H1 (cell line): Measurements from ENCODE around the gene SRPRB. TPM values are rescaled to one million over a fixed set of nuclear protein-coding genes. Genes with fewer than 3 reads are reported as not detected.
A peak's percentile ranks its signal among the peaks of the same experiment; 100 is the strongest.

ENCODE experiments used
- CTCF ChIA-PET: fragments of 300-600 bp; sonication (Branson Sonifier 250); formaldehyde crosslinking; loops from one replicate; lab custom pipeline; 2021; ENCODE audit not compliant: partially characterized antibody; lab: Charles Lee
- POLR2A ChIA-PET: fragments of 300-600 bp; sonication (Branson Sonifier 250); formaldehyde crosslinking; loops from one replicate; lab custom pipeline; 2021; ENCODE audit warnings: inconsistent platforms; ENCODE audit not compliant: partially characterized antibody; lab: Charles Lee
- DNase-seq, 2 experiments: peaks; one replicate each; pipeline versions ENCODE4 v3.0.0 to v3.0.0-alpha.2; 2010 to 2022; ENCODE audit warnings: low spot score in 2 of 2, low read depth in 1 of 2, mixed read lengths in 1 of 2
- FAIRE-seq: peaks from 2 replicates; lab custom pipeline; 2011; peaks lifted over from hg19 to GRCh38; lab: Jason Lieb, UNC
- H2AFZ ChIP-seq: 2 replicates; pipeline ENCODE4 v1.8.1; 2012; ENCODE audit warnings: low read length, inconsistent platforms
- H2AK5ac ChIP-seq: 2 replicates; pipeline ENCODE4 v1.6.1; 2013; ENCODE audit warnings: low read depth, low read length
- H2BK120ac ChIP-seq: replicated peaks from 2 replicates; pipeline ENCODE3; 2013; ENCODE audit warnings: low read depth, low read length, inconsistent platforms
- H2BK12ac ChIP-seq: 2 replicates; pipeline ENCODE4 v1.6.1; 2013; ENCODE audit warnings: low read depth, low read length
- H2BK15ac ChIP-seq: 2 replicates; pipeline ENCODE4 v1.6.1; 2013; ENCODE audit warnings: low read length
- H2BK20ac ChIP-seq: 2 replicates; pipeline ENCODE4 v1.6.1; 2013; ENCODE audit warnings: low read length
- H2BK5ac ChIP-seq: 2 replicates; pipeline ENCODE4 v1.6.1; 2013; ENCODE audit warnings: low read depth, low read length
- H3K14ac ChIP-seq: 2 replicates; pipeline ENCODE4 v1.6.1; 2013; ENCODE audit warnings: inconsistent platforms; ENCODE audit not compliant: insufficient read length
- H3K18ac ChIP-seq: 2 replicates; pipeline ENCODE4 v1.6.1; 2013; ENCODE audit warnings: low read length; ENCODE audit errors: extremely low read depth
- H3K23ac ChIP-seq: 2 replicates; pipeline ENCODE4 v1.6.1; 2013; ENCODE audit warnings: inconsistent platforms; ENCODE audit not compliant: insufficient read length
- H3K23me2 ChIP-seq: 2 replicates; pipeline ENCODE4 v1.6.1; 2013; ENCODE audit warnings: low read depth, low read length
- H3K27ac ChIP-seq: 2 replicates; pipeline ENCODE4 v1.6.1; 2011; ENCODE audit warnings: low read depth, low read length, inconsistent platforms
- H3K27me3 ChIP-seq, 4 experiments: replicated peaks in 1 of 4; 1 replicate in 1 of 4; 2 replicates in 3 of 4; pipeline versions ENCODE4 v1.6.1 to v1.8.1; 2011 to 2013; ENCODE audit warnings: low read length in 3 of 4, mild to moderate bottlenecking in 3 of 4, inconsistent platforms in 2 of 4, mixed read lengths in 2 of 4, moderate library complexity in 1 of 4; ENCODE audit not compliant: control insufficient read depth in 3 of 4, insufficient read depth in 3 of 4; ENCODE audit errors: extremely low read depth in 1 of 4
- H3K36me3 ChIP-seq, 4 experiments: 2 replicates each; pipeline versions ENCODE4 v1.6.1 to v1.8.1; 2011 to 2013; ENCODE audit warnings: mild to moderate bottlenecking in 4 of 4, low read length in 3 of 4, moderate library complexity in 2 of 4, control low read depth in 1 of 4, inconsistent platforms in 1 of 4; ENCODE audit not compliant: insufficient read depth in 4 of 4, control insufficient read depth in 2 of 4
- H3K4ac ChIP-seq: replicated peaks from 2 replicates; pipeline ENCODE3; 2013; ENCODE audit warnings: low read length, low read depth, mixed read lengths, inconsistent platforms; ENCODE audit not compliant: insufficient read length
- H3K4me1 ChIP-seq, 4 experiments: replicated peaks in 1 of 4; 1 replicate in 1 of 4; 2 replicates in 3 of 4; pipeline versions ENCODE4 v1.6.1 to v1.8.1; 2011 to 2013; ENCODE audit warnings: low read length in 3 of 4, inconsistent platforms in 2 of 4, mixed read lengths in 1 of 4; ENCODE audit not compliant: insufficient read depth in 4 of 4, control insufficient read depth in 3 of 4
- H3K4me2 ChIP-seq, 2 experiments: 2 replicates each; pipeline versions ENCODE4 v1.6.1 to v1.8.1; 2011 to 2013; ENCODE audit warnings: low read depth in 2 of 2, low read length in 2 of 2, control low read depth in 1 of 2, inconsistent platforms in 1 of 2, mild to moderate bottlenecking in 1 of 2; ENCODE audit not compliant: insufficient read depth in 1 of 2
- H3K4me3 ChIP-seq, 4 experiments: fragments of 200-600, 300-600 bp in 1 of 4; sonication (generic), shearing (Covaris generic), sonication (Bioruptor Twin) in 1 of 4; 2 replicates each; pipeline versions ENCODE4 v1.5.1 to v1.8.1; 2011 to 2016; ENCODE audit warnings: low read length in 4 of 4, low read depth in 3 of 4, control low read depth in 2 of 4, inconsistent platforms in 2 of 4, mild to moderate bottlenecking in 2 of 4, mixed read lengths in 1 of 4, moderate library complexity in 1 of 4; ENCODE audit not compliant: insufficient read depth in 2 of 4; ENCODE audit errors: extremely low read depth in 1 of 4
- H3K56ac ChIP-seq: replicated peaks from 2 replicates; pipeline ENCODE3; 2013; ENCODE audit warnings: low read depth, mild to moderate bottlenecking, mixed read lengths, low read length, inconsistent platforms; ENCODE audit not compliant: insufficient read length
- H3K79me1 ChIP-seq: 2 replicates; pipeline ENCODE4 v1.6.1; 2013; ENCODE audit warnings: low read depth, low read length, control low read depth
- H3K79me2 ChIP-seq, 2 experiments: 2 replicates each; pipeline versions ENCODE4 v1.6.1 to v1.8.1; 2012 to 2013; ENCODE audit warnings: low read length in 2 of 2, mild to moderate bottlenecking in 2 of 2, inconsistent platforms in 1 of 2; ENCODE audit not compliant: insufficient read depth in 2 of 2, control insufficient read depth in 1 of 2
- H3K9ac ChIP-seq, 4 experiments: replicated peaks in 1 of 4; 1 replicate in 1 of 4; 2 replicates in 3 of 4; pipeline versions ENCODE4 v1.6.1 to v1.8.1; 2011 to 2013; ENCODE audit warnings: low read depth in 3 of 4, low read length in 3 of 4, control low read depth in 2 of 4, mild to moderate bottlenecking in 2 of 4, moderate library complexity in 2 of 4, inconsistent platforms in 1 of 4; ENCODE audit errors: extremely low read depth in 1 of 4
- H3K9me3 ChIP-seq, 2 experiments: 2 replicates each; pipeline versions ENCODE4 v1.6.1 to v1.8.1; 2012 to 2013; ENCODE audit warnings: mild to moderate bottlenecking in 2 of 2, moderate library complexity in 2 of 2, control low read depth in 1 of 2, inconsistent platforms in 1 of 2, low read depth in 1 of 2, low read length in 1 of 2, mixed read lengths in 1 of 2; ENCODE audit not compliant: insufficient read depth in 2 of 2
- H4K20me1 ChIP-seq, 2 experiments: replicated peaks in 1 of 2; 2 replicates each; pipeline versions ENCODE3 to v1.8.1; 2011 to 2013; ENCODE audit warnings: inconsistent platforms in 2 of 2, low read length in 2 of 2, mild to moderate bottlenecking in 1 of 2; ENCODE audit not compliant: insufficient read depth in 2 of 2, control insufficient read depth in 1 of 2
- H4K5ac ChIP-seq: 2 replicates; pipeline ENCODE4 v1.6.1; 2013; ENCODE audit warnings: low read length, low read depth, mixed read lengths, inconsistent platforms; ENCODE audit not compliant: insufficient read length
- H4K8ac ChIP-seq: 2 replicates; pipeline ENCODE4 v1.8.0; 2013; ENCODE audit warnings: mild to moderate bottlenecking, moderate library complexity, low read length, inconsistent platforms; ENCODE audit not compliant: insufficient read depth; ENCODE audit errors: extremely low read depth
- H4K91ac ChIP-seq: replicated peaks from 2 replicates; pipeline ENCODE3; 2013; ENCODE audit warnings: low read length, mixed read lengths, inconsistent platforms; ENCODE audit not compliant: insufficient read length
- ATF3 ChIP-seq: IDR thresholded peaks from 2 replicates; pipeline ENCODE4 v1.6.1; 2011; ENCODE audit warnings: low read depth, mild to moderate bottlenecking, low read length; ENCODE audit not compliant: insufficient read depth
- CBX8 ChIP-seq: fragments of 300-800, 300-1000 bp; sonication (generic); IDR thresholded peaks from 2 replicates; pipeline ENCODE4 v1.7.1; 2016; ENCODE audit warnings: low read depth, low read length, borderline replicate concordance
- FOSL1 ChIP-seq: IDR thresholded peaks from 2 replicates; pipeline ENCODE4 v1.6.1; 2011; ENCODE audit warnings: mild to moderate bottlenecking, low read depth, low read length, moderate library complexity; ENCODE audit not compliant: insufficient read depth
- MAFK ChIP-seq: IDR thresholded peaks from 2 replicates; pipeline ENCODE4 v1.6.1; 2012; ENCODE audit warnings: low read depth, mild to moderate bottlenecking, improper control_type of control experiment, low read length
- PHF8 ChIP-seq: fragments of 200-600 bp; sonication (generic); conservative IDR thresholded peaks from 2 replicates; pipeline ENCODE4 v1.7.1; 2012; ENCODE audit warnings: low read depth, mild to moderate bottlenecking, inconsistent platforms, low read length, moderate library complexity
- RFX5 ChIP-seq: IDR thresholded peaks from 2 replicates; pipeline ENCODE4 v1.6.1; 2011; ENCODE audit warnings: low read depth, low read length, improper control_type of control experiment, borderline replicate concordance
- SP1 ChIP-seq: IDR thresholded peaks from 2 replicates; pipeline ENCODE4 v1.6.1; 2011; ENCODE audit warnings: low read depth, low read length
- TAF1 ChIP-seq: IDR thresholded peaks from 2 replicates; pipeline ENCODE4 v1.6.1; 2011; ENCODE audit warnings: mild to moderate bottlenecking, low read depth, low read length
- USF2 ChIP-seq: IDR thresholded peaks from 2 replicates; pipeline ENCODE4 v1.6.1; 2011; ENCODE audit warnings: low read length, improper control_type of control experiment
- WGBS, 2 experiments: shearing (Covaris generic) in 1 of 2; methylation state at CpG; one replicate each; pipeline versions ENCODE4 v1.1.6 to v1.1.7; 2013 to 2015; ENCODE audit warnings: low lambda C conversion rate in 2 of 2, mixed read lengths in 2 of 2, inconsistent platforms in 1 of 2, low coverage in 1 of 2, missing lambda C conversion rate in 1 of 2; ENCODE audit not compliant: insufficient replicate concordance in 2 of 2, insufficient coverage in 1 of 2, insufficient read length in 1 of 2; ENCODE audit errors: extremely low coverage in 1 of 2, missing lambda C conversion rate in 1 of 2; 5-methylcytosine and 5-hydroxymethylcytosine counted together
- polyA plus RNA-seq, 7 experiments: library from polyadenylated mRNA; depleted of rRNA in 3 of 7; stranded (reverse) in 5 of 7; unstranded in 2 of 7; fragments of >200 nt in 5 of 7; fragments of 200-250 nt in 2 of 7; gene quantifications; 1 replicate in 5 of 7; 2 replicates in 1 of 7; 4 replicates in 1 of 7; pipeline versions ENCODE4 v1.2.1 to v1.2.3, GENCODE V29; 2011 to 2013; ENCODE audit warnings: missing spikeins in 2 of 7, mixed read lengths in 2 of 7
- total RNA-seq: library from RNA; stranded (reverse); fragmentation: NEBNext Ultra II Directional; extraction: Animal tissue kit (Norgen Biotek cat#: 25700); gene quantifications from 2 replicates; pipeline ENCODE4 v1.2.1, GENCODE V29; 2021

SRPRB gene
- total and polyA plus RNA-seq, 2 of the 8 experiments (the other 6 are each of a cell fraction or from before 2014, with no cell fraction given): 15.9 to 49.8 TPM

GRCh38 chr3:133756716-133757694 lies 48.6 kb upstream of the SRPRB start:
- Histone ChIP-seq H4K20me1 (no peaks in the 10 kb centered on the region), H3K36me3 (no peaks in the 10 kb centered on the region), H2BK5ac (no peak overlapping the region), H2BK120ac (no peak overlapping the region), H3K9me3 (no peaks in the 10 kb centered on the region), H2AFZ (peak overlapping the region; percentile 64; the same call in 1 of the 2 replicates), H3K79me2 (no peaks in the 10 kb centered on the region), H3K56ac (no peak overlapping the region), H3K9ac (no peak overlapping the region), H2AK5ac (no peak overlapping the region), H2BK20ac (no peak overlapping the region), H3K4me2 (no peak overlapping the region), H3K27ac (no peak overlapping the region), H2BK15ac (0 out of 2 replicates have a peak overlapping the region, but pooled peaks have one; percentile 22), H3K18ac (peak overlapping the region; percentile 29; the same call in 1 of the 2 replicates), H3K14ac (no peak overlapping the region), H3K23ac (no peak overlapping the region), H2BK12ac (no peak overlapping the region), H3K79me1 (no peaks in the 10 kb centered on the region), H3K4ac (no peak overlapping the region), H4K91ac (no peak overlapping the region), H3K4me3 (no peak overlapping the region), H3K23me2 (no peaks in the 10 kb centered on the region), H4K5ac (no peak overlapping the region), H3K4me1 (peaks cover 0 to 8% (median under 1%) of the 10 kb centered on the region in 4 experiments; a peak in 2 of 7 replicates), H4K8ac (0 out of 2 replicates have a peak overlapping the region, but pooled peaks have one; percentile 53), H3K27me3 (no peaks in the 10 kb centered on the region; a peak in 1 of 7 replicates)
- no peak for FAIRE-seq
- POLR2A ChIA-PET: interaction anchor here (0.6 kb wide), 1 partner anchor 12 kb away, joined by 3 read pairs; no protein-coding TSS in a partner anchor
- CTCF ChIA-PET: interaction anchor here (1.1 kb wide), 2 partner anchors 26 to 169 kb away, joined by 3 read pairs; no protein-coding TSS in a partner anchor
- no peak for DNase-seq
- 90% methylated on average over 20 of the region's 20 CpGs; no CpG with 5 or more reads in 1 of the 2 experiments for WGBS, 2 experiments
- TF ChIP-seq FOSL1 (no peak), SP1 (no peak), TAF1 (no peak), ATF3 (no peak), CBX8 (no peak), USF2 (no peak), RFX5 (no peak), PHF8 (no peak), MAFK (no peak)
